Measurements from ENCODE around the gene SLIT3.

Gene SLIT3

GRCh38 chr5:169029661-169030274, 271.2 kb downstream of the SLIT3 start:
- no peak for DNase-seq (ENCODE audit: low read depth)

DNA sequence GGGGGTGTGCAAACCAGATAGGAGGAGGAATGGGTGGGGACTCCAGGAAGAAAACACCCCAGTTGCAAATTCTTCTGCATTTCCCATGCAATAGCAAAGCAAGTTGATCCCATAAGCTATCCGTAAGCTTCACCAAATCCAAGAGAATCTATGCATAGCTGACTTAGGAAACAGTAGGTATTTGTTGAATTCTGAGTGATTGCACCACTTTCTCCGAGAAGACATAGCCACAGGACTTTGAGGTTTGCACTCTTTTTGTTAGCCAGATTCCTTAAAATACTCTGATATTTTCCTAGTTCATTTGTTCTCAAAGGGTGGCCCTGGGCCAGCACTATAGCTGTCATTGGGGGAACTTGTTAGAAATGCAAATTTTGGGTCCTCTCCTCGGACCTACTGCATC, 271.9 kb downstream of the SLIT3 start:
- no peak for DNase-seq (ENCODE audit: low read depth)

DNA sequence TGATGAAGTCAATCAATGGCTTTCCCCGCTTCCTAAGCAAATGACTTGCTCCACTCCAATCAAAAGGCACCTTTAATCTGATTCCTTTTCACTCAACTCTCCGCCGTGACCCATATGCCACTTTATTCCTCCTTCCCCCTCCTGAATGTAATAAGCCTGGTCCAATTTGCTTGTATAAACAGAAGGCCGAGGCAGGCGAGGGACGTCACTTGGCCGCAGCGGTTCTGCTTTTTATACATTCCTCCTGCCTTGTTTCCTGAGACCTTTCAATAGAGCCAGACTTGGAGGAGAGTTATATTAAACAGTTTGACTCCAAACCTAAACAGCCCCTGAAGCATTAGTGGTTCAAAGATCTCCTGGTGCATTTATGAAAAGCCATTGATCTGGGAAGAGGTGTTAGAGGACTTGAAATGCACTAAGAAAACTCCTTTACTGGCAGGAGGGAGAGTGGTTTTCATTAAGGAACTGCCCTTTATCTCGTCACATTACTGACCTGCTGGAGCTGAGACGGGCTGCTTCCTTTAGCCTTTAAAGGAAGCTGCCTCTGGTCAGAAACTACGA, 273.4 kb downstream of the SLIT3 start:
- DNase-seq (ENCODE audit: low read depth), result no peak

DNA sequence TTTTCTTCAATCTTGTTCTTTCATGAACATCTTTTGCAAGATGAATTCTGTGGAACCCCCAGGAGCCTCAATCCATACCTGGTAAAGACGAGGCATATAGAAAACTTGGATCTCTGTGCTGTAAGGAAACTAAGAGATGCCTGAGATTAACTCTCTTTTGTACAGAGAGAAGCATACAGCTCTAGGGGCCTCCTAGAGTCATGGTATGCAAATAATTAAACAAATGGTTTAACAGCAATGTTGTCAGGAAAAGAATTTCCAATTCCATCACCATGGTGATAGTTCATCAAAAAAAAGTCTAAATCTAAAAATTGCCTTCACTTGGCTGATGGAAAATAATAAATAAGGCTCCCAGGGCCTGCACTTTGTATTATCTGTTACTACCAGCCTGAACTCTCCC, 275.4 kb downstream of the SLIT3 start:
- no peak for DNase-seq (ENCODE audit: low read depth)

DNA sequence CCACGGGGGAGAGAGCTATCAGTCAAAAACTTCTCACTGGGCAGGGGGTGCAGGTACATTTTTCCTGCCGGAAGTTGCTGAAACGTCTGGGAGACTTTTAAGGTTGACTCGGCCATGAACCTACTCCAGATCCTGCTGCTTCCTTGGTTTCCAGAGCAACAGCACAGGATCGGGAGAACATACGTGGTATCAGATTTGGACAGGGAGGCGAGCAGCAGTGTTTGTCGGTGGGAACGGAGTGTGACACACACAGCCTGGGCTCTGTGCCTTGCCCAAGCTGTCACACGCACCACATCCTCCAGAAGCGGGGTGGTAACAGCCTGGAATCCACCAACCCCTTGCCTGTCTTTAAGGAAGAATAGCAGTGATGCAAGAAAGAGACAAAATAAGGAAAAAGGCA, 276.5 kb downstream of the SLIT3 start:
- no peak for DNase-seq (ENCODE audit: low read depth)

GRCh38 chr5:169022718-169023117, 278.2 kb downstream of the SLIT3 start:
- DNase-seq (ENCODE audit: low read depth), result no peak

GRCh38 chr5:169020102-169020501, 280.8 kb downstream of the SLIT3 start:
- no peak for DNase-seq (ENCODE audit: low read depth)

- DNase-seq (ENCODE audit: low read depth), result no peak
Measured at GRCh38 chr5:169018925-169019324, 282.0 kb downstream of the SLIT3 start.

DNA sequence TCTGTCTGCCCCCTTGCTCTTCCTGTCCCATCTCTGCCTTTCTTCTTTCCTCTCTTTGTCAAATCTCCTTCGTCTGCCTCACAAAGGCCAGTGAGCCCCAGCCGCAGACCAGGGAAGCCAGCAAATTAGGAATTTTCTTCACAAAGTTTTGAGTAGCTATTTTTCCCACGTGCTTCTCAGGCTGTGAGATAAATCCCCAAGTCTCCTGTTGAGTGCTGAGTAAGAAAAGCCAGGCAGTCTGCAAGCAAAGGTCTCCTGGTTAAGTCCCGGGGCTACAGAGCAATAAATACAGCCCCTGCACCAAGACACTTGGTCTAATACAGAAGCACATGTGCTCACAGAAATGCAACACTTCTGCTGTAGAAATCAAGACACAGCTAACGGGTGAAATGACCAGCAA, 284.9 kb downstream of the SLIT3 start:
- DNase-seq (ENCODE audit: low read depth), result no peak

DNA sequence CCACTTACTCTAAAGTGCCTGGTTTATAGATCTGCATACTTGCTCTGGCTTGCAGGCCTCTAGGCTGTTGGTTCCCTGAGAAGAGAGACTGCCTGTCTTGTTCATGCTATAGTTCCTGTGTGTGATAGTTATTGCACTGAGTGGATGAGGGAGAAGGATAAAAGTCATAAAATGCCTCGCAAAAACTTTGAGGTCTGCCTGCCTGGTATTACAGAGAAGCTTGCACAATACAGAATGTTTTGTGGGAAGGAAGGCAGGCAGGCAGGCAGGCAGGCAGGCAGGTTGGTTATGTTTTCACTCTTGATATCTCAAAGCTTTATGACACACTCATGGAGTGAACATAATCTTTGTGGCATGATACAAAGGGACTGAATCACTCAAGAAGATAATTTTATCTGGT, 287.1 kb downstream of the SLIT3 start:
- DNase-seq (ENCODE audit: low read depth), result no peak

- DNase-seq (ENCODE audit: low read depth), result no peak
Measured at GRCh38 chr5:169013208-169013728, 287.7 kb downstream of the SLIT3 start.

DNA sequence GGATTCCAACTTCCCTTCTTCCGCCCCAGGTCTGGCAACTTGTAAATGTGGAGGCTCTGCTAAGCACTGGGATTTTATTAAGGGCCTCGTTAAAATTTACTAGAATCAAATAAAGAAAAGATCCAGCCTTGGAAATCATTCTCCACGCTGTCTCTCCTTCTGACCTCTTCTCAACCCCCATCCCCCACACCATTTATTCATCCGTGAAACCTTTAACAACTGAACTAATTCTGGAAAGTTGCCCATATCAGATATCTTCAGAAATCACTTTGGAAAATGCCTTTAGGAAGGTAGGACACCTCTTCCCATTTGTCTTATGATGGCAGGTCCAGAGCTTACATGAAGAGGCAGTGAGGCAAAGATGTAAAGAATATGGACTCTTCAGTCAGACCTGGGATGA, 288.5 kb downstream of the SLIT3 start:
- DNase-seq (ENCODE audit: low read depth), result no peak

DNA sequence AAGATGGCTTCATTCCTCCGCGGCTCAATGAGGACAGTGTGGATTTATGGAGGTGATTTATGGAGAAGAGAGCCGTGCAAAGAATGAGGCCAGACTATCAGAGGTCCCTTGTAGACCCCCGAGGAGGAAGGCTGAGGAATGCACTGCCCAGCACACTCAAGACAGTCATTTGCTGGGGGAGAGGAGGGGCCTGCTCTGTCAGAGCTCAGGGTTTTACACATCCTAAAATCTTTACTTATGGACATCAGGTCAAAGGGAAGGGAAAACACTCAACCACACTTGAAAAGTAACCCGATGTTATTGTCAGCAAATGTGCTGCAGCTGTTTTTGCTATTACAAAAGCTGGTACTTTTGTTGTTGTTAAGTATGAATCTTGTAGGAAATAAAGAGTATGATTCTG, 289.5 kb downstream of the SLIT3 start:
- no peak for DNase-seq (ENCODE audit: low read depth)

GRCh38 chr5:169011009-169011408, 289.9 kb downstream of the SLIT3 start:
- no peak for DNase-seq (ENCODE audit: low read depth)

- DNase-seq (ENCODE audit: low read depth), result no peak
Measured at GRCh38 chr5:169009123-169009522, 291.8 kb downstream of the SLIT3 start.

- no peak for DNase-seq (ENCODE audit: low read depth)
Measured at GRCh38 chr5:169006842-169007790, 293.8 kb downstream of the SLIT3 start.

DNA sequence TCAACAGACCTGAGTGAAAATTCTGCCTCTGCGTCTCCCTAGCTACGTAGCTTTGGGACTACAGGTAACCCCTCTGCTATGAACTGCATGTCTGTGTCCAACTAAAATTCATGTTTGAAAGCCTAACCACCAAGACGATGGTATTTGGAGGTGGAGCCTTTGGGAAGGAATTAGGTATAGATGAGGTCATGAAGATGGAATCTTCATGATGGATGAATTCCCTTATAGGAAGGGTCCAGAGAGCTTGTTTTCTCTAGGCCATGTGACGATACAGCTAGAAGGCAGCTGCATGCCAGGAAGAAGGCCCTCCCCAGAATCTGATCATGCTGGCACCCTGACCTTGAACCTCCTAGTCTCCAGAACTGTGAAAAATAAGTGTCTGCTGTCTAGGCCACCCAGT, 296.4 kb downstream of the SLIT3 start:
- DNase-seq (ENCODE audit: low read depth), result no peak

DNA sequence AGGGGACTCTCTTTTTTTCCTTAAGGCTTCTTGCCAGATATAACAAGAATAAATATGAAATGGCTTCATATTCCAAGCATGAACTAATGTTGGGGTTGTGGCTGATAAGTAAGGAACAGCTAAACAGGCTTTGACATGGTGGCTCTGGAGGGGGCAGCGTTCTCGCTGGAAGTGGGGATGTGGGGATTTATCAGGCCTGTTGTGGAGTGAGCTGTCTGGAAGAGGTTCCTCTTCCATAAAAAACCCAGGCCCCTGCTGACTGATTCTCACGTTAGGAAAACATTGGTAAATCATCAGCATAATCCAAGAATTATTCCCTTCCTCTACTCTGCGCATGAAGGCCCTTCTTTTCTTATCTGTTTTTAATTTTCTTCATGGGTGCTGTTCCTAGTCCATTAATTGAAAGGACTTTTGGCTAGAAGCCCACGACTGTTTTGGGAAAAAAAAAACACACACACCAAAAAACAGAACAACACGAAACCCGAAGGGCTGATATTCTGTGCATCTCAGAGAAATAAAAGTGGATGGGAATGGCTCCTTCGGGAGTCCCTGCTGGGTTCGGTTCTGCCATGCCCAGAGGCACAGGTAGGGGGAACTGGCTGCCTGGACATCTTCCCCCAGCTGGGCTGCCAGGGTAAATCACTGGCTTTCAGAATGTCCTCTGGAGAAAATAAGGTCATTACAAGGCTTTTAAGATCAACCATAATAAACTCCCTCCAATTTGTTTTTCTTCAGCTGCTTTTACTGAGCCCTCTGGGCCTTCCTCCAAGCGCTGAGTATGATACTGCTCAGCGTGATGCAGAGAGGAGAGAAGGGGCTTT, 297.0 kb downstream of the SLIT3 start:
- no peak for DNase-seq (ENCODE audit: low read depth)

DNA sequence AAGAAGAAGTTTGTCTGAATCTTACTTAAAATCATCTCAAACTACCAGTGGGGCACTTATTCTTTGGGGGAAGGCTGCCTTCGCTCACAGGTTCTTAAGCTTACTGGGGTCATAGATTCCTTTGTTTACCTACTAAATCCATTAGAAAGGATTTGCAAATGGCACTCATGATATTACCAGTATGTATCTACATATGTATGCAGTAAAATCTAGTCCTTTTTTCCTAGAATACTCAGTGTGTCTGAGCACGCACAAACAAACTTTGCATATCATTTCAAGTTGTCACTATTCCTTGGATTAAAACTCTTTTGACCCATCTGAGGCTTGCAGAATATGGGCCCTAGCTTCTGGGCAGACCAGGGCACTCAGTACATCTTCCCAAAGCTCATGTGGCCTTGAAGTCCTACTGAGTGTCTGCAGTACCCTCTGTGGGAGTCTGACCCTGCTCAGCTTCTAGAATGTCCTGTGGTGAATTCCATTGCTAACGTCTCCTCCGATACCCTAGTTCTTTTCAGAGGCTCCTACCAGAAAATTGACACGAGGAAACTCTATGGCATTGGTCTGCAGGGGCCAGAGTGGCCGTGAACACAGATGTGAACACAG, 297.9 kb downstream of the SLIT3 start:
- DNase-seq (ENCODE audit: low read depth), result no peak

DNA sequence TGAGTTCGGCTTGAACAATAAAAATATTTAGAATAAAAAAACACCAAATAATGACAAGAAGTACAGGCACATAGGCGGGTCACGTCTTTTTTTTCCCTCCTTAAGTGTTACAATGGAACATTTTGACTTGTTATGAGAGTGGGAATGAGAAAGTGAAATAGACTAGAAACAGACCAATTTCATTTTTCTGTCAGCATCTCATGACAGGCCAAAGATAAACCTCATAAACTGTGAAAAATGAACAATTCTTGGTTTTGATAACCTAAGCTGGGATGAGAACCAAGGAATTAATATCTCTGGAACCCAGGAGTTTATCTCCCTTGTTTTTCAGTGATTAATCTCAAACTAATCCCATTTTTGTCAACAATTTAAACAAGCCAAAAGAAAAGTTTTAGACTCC, 299.5 kb downstream of the SLIT3 start:
- no peak for DNase-seq (ENCODE audit: low read depth)

- DNase-seq (ENCODE audit: low read depth), result no peak
Measured at GRCh38 chr5:168995024-168995423, 305.9 kb downstream of the SLIT3 start.

DNA sequence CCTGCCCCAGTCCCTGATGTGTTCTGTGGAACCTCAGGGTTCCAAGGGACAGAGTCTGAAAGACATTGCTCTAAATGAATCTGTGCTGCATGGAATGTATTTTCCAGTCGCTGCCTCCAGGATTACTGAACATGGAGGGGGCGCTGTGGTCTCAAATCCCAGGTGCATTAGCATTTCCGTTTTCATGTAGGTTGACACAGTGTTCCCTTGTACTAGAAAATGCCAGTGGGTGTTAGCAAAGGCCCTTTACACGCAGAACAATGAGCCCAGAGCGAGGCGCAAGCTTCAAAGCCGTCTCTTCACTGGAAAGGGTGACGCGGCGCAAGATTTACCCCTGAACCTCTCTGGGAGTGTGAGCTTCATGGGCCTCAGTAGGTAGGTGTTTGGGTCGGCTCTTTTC, 308.3 kb downstream of the SLIT3 start:
- no peak for DNase-seq (ENCODE audit: low read depth)
